ENCODE measurements around the gene GPR18.
A peak's percentile ranks its signal among the peaks of the same experiment; 100 is the strongest.

GPR18 gene

DNA sequence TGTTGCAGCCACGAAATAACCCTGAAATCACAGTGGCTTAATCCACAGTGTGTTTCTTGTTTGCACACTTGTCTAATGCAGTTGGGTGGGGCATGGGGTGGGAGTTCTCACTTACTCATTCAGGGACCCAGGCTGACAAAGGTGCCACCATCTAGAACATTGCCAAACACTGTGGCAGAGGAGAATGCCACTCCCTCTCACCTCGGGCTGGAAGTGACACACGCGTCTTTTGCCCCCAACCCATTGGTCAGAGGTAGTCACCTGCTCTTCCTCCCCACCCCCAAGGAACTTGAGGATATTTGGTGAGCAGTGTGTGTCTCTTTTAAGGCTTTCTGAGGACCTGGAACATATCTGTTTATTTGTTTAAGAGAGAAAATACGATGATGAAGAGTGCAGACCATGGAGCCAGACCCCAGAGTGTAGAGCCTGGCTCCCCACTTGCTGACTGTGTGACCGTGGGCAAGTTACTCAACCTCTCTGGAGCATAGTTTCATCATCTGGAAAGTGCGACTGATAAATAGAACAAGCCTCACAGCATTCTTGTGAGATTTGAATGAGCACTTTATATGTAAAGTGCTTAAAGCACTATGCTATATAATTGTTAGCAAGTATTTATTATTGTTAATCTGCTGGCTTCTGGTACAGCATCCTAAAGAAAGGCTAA, 31.6 kb upstream of the GPR18 start:
- DNase-seq, result peak; percentile 79

DNA sequence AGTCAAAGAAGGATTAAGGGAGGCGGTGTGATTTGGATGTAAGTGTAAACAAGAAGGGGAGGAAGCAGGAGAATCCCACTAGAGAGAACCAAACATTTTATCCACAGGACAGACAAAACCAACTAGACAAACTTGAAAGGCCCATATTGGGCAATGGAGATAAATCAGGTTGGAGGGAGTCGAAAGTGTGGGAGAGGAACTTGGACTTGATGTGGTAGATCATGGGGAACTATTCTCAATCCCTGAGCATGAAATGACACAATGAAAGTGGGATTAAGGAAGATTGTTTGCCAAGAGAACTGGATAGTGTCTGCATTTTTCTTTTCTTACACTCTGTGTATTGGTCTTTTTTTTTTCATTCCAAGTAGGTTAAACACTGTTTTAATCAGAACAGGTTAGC, 31.1 kb upstream of the GPR18 start:
- no peak for DNase-seq

GRCh38 chr13:99288089-99288488, 29.9 kb upstream of the GPR18 start:
- no peak for DNase-seq

GRCh38 chr13:99287551-99287950, 29.4 kb upstream of the GPR18 start:
- no peak for DNase-seq

GRCh38 chr13:99285432-99286182, 27.4 kb upstream of the GPR18 start:
- no peak for DNase-seq

DNA sequence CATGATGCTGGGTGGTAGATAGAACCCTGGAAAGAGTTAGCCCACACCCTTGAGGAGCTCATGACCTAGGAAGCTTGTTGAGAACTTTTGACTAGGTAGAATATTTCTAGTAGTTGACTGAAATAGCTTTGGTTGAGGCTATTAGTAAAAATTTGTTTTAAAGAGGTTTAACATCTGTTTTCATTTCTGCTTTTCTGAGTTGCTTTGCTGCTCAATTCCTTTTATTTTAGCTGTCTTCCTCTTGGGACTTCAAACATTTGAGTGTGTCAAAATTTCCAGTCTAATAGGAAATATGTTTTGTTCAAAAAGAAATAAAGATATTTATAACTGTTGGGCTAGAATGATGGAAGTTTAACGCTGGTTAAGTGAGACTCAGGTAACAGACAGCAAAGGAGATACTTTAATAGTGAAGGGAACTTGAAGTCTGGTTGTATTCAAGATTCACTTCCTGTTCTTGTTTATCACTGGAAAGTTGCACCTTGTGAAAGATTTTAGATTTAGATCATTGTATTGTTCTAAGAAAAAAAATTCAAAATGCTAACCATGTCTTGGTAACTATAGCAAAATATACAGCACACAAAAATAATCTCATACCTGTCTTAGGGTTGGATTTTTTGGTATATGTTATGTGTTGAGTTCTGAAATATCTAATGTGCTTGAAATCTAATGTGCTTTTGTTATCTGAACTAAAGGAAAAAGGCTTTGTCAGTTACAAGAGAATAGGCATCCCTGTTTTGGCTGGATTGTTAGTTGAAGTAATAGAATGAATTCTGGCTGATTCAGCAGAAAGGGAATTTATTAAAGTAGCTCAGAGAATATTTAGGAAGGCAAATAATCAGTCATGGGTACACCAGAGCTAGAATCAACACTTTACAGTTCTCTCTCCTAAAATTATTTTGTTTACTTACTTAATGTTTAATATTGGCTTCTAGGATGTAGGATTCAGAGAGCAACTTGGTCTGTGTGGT, 24.4 kb upstream of the GPR18 start:
- no peak for DNase-seq

GRCh38 chr13:99281811-99282263, 23.7 kb upstream of the GPR18 start:
- DNase-seq, result no peak

- DNase-seq, result no peak
These were observed 22.0 kb upstream of the GPR18 start for GRCh38 chr13:99280166-99280565.

DNA sequence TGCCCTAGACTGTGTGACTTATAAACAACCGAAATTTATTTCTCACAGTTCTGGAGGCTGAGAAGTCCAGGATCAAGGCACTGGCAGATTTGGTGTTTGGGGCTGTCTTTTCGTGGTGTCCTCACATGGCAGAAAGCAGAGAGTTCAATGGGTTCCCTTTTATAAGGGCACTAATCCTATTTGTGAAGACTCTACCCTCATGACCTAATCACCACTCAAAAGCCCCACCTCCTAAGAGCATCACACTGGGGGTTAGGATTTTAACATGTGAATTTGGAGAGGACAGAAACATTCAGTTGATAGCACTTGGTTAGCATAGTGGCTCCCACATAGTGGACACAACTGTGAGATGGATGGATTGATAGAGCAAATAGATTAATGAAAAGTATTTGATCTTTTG, 21.5 kb upstream of the GPR18 start:
- no peak for DNase-seq

DNA sequence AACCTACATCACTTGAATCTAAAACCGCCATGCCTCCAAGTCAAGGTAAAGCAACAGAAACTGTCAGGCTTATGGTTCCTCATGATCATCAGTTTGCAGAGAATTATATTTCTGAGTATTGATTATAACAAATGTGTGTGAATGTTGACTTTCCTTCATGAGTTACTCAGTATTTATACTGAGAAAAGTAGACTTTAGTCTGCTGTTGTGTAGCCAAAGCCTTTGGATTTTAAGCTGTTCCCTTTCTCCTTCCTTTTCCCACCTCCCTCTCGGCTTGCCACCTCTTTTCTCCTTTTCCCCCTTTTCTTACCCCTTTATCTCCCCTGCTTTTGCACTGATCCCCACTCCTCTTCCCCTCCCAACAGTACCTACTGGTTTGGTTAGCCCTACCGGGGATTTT, 20.7 kb upstream of the GPR18 start:
- DNase-seq, result no peak

GRCh38 chr13:99278200-99278599, 20.0 kb upstream of the GPR18 start:
- DNase-seq, result no peak

- DNase-seq, result no peak
These were observed 19.4 kb upstream of the GPR18 start for GRCh38 chr13:99277629-99278028.

- DNase-seq, result no peak
These were observed 18.5 kb upstream of the GPR18 start for GRCh38 chr13:99276706-99277105.

DNA sequence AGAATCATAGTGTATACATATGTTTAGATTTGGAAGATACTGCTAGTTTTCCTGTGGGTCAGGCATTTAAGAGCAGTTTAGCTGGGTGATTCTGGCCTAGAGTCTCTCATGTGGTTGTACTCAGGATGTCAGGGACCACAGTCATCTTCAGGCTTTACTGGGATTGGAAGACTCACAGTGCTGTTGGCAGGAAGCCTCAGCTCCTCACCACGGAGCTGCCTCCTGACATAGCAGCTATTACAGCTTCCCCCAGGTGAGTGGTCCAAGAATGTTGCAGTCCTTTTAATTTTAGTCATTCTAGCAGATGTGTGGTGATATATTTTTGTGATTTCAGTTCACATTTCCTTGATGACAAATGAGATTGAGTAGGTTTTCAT, 16.9 kb upstream of the GPR18 start:
- DNase-seq, result no peak

- DNase-seq, result no peak
These were observed 14.9 kb upstream of the GPR18 start for GRCh38 chr13:99273128-99273527.

GRCh38 chr13:99272481-99272880, 14.3 kb upstream of the GPR18 start:
- no peak for DNase-seq

GRCh38 chr13:99271249-99271648, 13.1 kb upstream of the GPR18 start:
- DNase-seq, result no peak

GRCh38 chr13:99270518-99270917, 12.3 kb upstream of the GPR18 start:
- DNase-seq, result no peak

- DNase-seq, result no peak
These were observed 11.6 kb upstream of the GPR18 start for GRCh38 chr13:99269627-99270241.

DNA sequence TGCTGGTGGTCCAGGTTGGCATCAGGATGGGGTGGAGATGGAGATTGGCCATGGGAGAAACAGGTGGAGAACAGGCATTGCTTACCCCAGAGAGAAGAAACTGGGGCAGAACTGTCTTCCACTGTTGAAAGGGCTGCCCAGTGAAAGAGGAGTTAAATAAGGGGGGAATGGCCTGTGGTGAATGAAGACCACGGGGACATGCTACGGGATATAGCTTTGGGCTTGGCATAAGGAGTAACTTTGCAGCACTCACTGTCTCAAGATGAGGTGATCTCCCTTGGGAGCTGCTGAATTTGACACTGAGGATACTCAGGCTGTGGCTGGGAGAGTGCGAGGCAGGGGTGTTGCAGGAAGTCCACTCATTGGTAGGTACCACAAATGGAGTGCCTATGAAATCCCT, 10.6 kb upstream of the GPR18 start:
- no peak for DNase-seq

DNA sequence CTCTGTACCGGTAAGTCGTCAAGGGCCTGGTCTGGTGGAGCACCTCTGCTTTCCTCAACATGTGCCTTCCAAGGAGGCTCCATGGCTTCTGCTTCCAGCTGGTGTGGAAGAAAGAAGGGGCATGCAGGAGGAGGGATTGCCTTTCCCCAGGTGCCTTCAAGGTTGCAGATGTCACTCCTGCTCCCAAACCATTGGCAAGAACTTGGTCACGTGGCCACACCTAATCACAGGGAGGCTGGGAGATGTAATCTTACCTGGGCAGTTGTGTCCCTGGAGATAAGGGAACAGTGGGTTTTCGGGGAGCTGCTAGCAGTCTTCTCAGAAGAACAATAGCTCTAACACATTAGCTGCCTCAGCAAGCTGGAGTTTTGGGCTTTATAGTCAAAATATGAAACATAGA, 9.7 kb upstream of the GPR18 start:
- no peak for DNase-seq

DNA sequence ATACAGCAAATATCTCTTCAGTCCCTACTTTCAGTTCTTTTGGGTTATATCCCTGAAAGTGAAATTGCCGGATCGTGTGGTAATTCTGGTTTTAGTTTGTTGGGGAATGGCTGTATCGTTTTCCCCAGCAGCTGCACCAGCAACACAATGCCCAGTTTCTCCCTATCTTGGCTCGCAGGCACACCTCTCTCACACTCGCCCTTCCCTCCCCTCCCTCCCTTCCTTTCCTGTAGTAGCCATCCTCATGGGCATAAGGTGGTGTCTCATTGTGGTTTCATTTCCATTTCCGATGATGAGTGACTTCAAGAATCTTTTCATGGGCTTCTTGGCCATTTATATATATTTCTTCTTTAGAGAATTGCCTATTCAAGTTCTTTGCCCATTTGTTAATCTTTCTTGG, 8.6 kb upstream of the GPR18 start:
- DNase-seq, result no peak

DNA sequence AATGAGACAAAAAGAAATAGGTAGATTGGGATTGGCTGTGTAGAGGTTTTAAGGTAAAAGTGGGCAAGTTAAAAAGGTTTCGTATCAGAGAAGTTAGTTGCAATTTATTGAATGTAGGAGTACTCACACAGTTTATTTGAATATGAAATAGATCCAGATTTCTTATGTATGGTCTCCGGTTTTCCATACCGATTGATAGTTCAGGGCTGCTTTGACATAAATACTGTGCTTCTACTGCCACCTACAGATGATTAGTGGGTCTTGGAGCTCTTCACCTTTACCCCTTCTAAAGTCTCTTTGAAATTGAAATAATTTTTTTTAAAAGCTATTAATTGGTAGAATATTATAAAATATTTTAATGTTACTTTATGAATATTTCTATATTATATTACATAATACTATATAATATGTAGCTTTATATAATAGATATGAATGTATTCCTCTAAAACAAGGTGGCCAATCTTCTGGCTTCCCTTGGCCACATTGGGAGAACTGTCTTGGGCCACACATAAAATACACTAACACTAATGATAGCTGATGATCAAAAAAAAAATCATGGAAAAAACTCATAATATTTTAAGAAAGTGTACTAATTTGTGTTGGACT, 7.7 kb upstream of the GPR18 start:
- DNase-seq, result no peak

Data from activated CD8-positive, alpha-beta memory T cell treated with anti-CD3 and anti-CD28 coated beads, Interleukin-2, amount 50 U/mL, for 48 hours (primary cell).